ENCODE results near the gene ULK3.

Gene ULK3

GRCh38 chr15:74867466-74868038 is 24.6 kb upstream of the ULK3 start:
- no peak for DNase-seq

DNA sequence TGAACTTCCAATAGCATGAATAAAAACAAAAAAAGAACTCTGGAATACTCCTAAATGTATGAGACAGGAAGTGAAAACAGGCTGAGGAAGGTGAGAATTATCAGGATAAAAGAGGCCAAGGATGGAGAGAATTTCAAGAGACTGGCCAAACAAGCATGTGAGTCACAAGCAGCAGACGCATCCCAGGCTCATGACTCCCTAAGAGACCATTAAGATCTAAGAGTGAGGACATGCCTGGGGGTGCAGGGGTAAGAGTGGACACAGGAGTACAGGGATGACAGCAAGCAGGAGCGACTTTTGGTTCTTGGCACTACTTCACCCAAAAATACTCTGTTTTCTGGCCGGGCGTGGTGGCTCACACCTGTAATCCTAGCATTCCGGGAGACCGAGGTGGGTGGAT is 23.1 kb upstream of the ULK3 start:
- peak; percentile 71 for DNase-seq

- DNase-seq: no peak
Observed at GRCh38 chr15:74865316-74865715, 22.4 kb upstream of the ULK3 start.

DNA sequence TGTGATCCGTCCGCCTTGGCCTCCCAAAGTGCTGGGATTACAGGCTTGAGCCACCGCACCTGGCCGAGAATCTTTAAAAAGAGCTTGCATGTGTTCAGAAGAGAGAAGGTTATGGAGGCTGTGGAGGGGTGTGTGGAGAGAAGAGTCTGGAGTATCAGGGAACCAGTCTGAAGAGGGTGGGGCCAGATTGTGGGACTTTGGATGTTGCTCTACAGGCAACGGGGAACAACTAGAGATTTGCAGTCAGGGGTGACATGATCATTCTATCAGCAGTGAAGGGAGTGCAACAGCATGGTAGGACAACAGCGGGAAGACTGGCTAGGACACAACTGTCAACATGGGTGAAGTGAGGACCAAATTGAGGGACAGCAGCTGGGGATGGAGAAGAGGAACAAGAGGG is 21.3 kb upstream of the ULK3 start:
- DNase-seq: no peak

DNA sequence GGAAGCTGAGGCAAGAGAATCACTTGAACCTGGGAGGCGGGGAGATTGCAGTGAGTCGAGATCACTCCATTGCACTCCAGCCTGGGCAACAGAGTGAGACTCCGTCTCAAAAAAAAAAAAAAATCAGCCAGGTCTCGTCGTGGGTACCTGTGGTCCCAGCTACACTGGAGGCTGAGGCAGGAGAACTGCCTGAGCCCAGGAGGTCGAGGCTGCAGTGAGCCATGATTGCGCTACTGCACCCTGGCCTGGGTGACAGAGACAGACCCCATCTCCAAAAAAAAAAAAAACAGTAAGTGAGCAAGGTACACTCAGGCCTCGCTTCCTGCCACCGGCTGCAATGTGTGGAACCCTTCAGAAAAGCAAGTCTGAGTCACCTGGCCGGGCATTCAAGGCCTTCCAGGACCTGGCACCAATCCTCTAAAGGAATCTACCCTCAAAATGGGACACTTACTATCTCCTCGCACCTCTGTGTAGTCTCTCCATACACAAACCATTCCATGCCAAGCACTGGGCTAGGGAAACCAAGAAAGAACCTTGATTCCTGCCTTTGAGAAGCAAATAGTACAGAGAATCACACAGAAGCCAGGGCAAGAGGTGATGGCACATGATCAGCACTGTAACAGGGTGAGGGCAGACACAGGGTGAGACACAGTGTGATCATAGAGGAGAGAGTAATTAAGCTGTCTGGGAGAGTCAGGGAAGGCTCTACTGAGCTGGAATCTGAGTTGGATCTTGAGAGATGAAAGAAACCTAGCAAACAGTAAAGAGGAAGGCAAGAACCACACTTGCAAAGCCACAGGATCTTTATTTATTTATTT is 20.5 kb upstream of the ULK3 start:
- peak; percentile 22 for DNase-seq

DNA sequence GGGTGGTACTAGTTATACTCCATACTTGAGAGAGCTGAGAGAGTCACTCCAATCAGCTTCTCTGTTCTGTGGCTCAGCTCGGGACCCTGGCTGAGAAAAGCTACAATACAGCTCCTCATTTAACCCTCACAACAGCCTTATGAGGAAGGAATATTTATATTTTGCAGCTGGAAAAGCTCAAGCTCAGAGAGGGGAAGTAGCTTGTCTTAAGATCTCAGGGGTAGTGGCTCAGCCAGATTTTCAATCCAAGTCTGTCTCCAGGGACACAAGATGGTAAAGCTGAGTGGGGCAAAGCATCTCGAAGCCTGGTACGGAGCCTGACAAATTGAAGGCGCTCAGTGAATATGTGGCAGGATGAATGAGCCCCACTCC is 15.4 kb upstream of the ULK3 start:
- no peak for DNase-seq

DNA sequence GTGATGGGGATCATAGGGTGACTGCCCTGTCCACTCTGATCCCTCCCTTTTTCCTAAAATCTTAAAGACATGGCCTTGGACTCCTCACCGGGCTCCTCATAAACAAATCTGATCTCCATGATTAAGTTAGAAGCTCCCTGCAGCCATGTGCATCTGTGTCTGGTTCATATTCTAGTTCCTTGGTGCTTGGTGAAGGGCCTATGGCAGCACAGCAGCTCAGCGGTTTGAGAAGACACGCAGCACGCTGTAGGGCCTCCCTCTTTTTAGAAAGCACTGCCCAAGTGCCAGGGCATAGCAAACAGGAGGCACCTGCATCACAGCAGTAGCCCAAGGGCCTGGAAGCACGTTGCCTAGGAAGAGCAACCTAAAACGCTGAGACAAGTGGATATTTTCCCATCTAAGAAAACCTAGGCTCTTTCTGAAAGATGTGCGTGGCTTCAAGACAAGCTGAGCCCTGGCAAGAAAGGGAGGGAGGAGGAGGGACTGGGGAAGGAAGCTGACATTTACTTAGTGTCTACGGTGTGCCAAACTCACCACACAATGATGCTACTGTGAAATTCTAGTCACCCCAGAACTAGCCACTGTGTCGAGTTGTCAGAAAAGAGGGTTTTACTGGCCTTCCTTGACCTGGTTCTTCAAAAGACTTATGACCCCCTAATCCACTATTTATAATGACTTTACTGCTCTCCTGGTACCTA is 14.9 kb upstream of the ULK3 start:
- DNase-seq: no peak

GRCh38 chr15:74857082-74857655 is 14.2 kb upstream of the ULK3 start:
- DNase-seq: no peak

- DNase-seq: no peak
Observed at GRCh38 chr15:74856537-74856936, 13.6 kb upstream of the ULK3 start.

GRCh38 chr15:74855857-74856256 is 12.9 kb upstream of the ULK3 start:
- DNase-seq: no peak

DNA sequence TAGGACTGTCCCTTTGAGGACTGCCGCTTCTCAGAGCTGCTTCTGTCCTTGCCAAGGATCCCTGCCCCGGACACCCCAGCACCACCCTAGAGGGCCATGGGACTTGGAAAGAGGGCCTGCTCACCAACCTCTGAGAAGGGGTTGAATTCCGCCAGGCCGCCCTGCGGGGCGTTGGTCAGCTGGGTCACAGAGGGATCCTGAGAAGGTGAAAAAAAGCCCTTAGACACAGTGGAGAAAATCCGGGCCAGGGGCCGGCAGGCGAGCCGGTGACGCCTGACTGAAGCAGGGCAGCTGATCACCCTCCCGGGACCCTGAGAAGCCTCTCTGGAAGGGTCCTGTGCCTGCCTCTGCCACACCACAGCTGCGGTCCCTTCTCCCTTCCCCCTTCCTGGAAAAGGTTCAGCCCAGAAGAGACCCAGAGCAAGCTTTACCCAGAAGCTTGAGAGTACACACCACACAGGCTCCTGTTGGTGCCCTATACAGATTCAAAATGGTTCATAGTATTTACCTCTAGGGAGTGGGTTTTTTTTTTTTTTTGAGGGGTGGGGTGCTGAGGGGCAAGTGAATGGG is 11.6 kb upstream of the ULK3 start:
- DNase-seq: no peak

- DNase-seq: no peak
Observed at GRCh38 chr15:74851960-74852359, 9.0 kb upstream of the ULK3 start.

DNA sequence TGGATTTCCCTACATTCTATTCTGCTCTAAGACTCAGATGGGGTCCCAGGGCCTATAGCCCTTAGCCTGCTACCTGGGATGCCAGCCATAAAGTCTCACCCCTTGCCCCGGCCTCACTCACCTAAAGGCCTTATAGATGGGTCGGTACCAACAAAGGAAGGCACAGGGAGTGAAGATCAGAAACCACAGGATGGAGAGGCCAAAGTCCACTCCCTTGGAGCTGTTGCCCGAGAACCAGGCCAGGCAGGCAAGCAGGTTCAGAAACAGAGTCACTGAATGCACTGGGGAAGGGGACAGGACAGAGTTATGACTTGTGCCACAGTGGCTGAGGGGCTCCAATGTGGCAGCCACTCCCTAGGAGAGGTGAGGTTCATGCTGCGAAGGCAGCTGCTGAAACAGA is 7.4 kb upstream of the ULK3 start:
- DNase-seq: no peak

GRCh38 chr15:74847432-74847831 is 4.5 kb upstream of the ULK3 start:
- no peak for DNase-seq

DNA sequence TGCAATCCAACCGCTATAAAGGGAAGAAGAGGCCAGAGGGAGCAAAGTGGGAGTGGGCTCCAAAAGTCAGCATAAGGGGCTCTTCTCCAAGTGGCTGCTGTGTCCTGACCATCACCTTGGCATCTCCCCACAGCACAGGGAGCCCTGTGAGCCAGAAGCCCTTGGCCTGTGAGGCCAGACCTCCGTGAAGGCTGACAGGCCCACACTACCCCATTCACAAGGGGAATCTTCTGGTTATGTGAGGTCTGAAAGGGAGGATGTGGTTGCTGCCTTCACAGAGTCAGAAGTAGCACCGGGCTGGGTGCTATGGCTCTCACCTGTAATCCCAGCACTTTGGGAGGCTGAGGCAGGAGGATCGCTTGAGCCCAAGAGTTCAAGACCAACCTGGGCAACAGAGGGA is 2.6 kb upstream of the ULK3 start:
- no peak for DNase-seq

DNA sequence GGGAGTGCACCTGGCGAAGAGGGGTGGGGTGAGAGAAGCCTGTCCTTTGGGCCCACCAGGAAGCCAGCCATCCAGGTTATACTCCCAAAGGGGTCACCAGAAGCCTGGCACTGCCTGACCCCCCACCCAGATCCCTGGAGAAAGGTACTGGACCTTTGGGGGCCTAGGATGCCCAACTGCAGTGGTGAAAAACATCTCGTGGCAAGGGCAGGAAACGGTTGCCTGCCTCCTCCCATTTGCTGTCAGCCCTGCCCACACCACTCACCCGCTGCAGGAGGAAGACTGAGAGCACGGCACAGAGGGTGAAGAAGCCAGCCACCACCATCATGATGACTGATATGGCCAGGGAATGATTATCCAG is 2.2 kb upstream of the ULK3 start:
- DNase-seq: no peak

GRCh38 chr15:74844319-74845207 is 1.6 kb upstream of the ULK3 start:
- DNase-seq: no peak

DNA sequence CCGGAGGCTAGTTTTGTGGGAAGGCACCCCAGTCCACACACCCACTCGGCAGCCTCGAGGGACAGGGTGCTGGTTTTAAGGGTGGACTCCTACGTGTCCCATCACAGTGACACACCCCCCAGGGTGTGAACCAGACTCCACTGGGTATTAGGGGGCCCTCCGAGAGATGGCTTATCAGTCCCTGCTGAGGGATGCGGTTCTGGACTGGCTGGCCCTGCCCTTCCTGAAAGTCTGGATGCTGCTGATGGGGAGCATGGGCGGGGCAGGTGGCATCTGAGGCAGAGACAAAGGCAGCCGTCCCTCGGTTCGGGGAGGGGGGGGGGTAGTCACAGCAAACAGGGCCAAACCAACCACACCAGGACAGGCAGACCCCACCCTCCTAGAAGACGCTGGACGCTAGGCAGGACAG is 939 bp upstream of the ULK3 start:
- no peak for DNase-seq

- no peak for DNase-seq
Observed at GRCh38 chr15:74843445-74843828, 481 bp upstream of the ULK3 start.

DNA sequence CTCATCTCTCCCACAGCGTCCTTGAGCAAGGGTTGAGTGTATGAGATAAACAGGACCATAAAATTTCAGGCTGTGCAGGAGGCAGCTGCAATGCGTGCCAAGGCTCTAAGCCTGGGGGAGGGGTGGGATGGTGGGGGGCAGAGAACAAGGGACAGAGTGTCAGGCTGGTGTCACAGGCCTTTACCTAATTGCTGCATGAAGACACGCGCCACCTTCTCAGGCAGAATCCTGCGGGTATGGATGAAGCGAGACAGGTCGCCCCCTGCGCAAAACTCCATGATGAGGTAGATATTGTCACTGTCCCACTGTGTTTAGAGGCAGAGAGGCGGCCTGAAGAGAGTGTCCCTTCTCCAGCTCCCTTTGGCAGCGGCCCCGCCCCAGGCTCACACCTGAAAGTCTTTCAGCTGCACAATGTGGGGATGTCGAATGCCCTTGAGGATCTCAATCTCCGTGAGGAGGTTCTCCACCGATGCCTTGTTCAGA is 1.0 kb downstream of the ULK3 start:
- no peak for DNase-seq

DNA sequence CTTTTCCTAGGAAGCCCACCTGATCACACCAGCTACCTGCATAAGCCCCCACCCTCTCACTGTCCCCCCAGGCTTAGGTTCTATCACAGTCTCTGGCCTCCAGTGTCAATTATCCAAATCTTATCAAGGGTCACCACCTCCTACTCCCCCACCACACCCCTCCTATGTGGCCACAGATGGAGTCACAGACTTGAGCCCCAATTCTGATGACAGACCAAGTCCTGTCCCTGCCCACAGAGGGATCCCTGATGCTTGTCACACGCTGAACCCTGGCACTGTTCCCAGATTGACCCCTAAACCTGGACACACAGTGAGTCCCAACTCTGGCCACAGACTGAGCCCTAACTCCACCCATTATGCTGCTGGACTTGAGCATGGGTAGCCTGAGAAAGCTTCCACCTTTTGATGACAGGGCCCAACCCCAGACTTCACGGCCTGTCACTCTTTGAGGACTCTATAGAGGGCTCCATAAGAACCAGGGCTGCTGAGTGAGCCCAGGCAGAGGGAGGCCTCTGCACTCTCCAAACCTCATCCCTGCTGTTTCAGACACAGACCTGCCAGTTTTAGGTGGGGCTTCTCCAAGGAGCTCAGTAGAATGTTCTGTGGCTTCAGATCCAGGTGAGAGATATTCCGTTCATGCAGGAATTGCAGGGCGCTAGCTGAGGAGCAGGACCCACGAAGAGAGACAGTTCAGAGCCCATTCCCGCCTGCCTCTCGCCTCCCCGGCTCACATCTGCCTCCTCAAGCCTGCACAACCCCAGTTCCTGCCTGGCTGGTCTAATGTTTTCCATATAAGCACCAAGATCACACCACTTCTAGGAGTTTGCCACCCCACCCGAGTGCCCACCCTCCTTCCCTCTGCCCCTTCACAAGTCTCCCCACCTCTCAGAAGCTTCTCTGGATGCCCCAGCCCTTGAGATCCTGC is 1.8 kb downstream of the ULK3 start:
- no peak for DNase-seq
